Fibroblast of skin of right biceps (primary cell): ENCODE results near the gene NGB.
"Not testable (repeated sequence)": the region's sequence is repeated elsewhere in the genome, so short reads cannot be mapped to it uniquely, and the experiment has no call there.

Experiments
- DNase-seq: peaks from one replicate; pipeline ENCODE4 v3.0.0-alpha.2; 2013

The NGB gene

DNA sequence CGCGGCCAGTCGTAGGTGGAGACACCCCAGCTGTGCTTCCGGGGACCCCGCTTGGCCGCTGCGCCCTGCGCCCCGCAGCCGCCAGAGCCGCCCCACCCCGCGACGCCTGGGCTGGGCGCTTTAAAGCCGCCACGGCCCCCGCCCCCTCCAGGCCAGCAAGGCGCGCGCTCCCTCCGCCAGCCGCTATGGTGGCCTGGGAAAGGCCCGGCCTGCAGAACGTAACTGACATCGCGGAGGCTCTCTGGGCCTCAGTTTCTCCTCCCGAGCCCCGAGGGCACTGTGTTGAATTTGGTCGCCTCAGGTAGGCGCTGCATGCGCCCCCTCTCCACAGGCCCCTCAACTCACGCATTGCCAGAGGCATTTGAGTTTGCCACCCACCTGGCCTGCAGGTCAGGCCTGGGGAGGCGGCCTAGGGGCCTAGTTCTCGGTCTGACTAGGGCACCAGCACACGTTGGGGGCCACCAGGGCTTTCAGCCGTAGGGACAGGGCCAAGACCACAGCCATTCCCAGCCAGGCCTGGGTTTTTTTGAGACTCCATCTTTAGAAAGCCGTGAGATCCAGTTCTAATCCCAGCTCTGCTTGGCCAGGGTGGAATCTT is at the start of gene NGB:
Gene NGB, minus strand, starts transcription at position 94 of the 598 bp plus-strand sequence. CDS start 269 bp downstream, outside the sequence.
- DNase-seq = no peak

- peak; percentile 88 for DNase-seq
Observed at GRCh38 chr14:77320238-77320935, 49.4 kb upstream of the NGB start, which contains the start of gene POMT2. Gene POMT2, minus strand, starts transcription at chr14:77320883. Its CDS starts 202 bp downstream, at chr14:77320681.

DNA sequence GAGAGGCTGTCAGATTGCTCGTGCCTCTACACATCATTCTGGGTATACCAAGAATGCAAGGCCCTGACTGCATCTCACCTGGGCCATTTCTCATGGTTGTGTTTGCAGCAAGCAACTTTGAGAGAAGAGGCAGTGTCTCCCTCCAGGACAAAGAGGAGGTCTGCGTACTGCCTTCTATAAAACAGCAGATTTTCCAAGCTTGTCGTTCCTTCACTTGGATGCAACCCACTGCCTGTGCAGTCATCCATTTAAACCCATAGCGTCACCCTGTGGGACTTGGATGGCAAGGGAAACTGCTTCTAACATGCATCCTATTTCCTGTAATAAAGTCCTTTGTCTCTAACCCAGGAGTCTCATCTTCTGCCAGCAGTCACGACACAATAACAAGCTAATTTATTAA is 48.4 kb upstream of the NGB start:
- DNase-seq = no peak

DNA sequence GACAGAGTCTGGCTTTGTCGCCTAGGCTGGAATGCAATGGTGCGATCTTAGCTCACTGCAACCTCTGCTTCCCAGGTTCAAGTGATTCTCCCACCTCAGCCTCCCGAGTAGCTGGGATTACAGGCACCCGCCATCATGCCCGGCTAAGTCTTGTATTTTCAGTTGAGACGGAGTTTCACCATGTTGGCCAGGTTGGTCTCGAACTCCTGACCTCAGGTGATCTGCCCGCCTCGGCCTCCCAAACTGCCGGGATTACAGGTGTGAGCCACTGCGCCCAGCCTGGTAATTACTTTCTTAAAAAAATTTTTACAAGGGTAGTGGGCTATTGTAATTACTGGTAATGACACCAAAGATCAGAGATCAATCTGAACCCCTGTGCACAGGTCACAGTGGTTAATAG is 47.8 kb upstream of the NGB start:
- not testable (repeated sequence) for DNase-seq

- DNase-seq = no peak
Observed at GRCh38 chr14:77318006-77318553, 47.1 kb upstream of the NGB start.

- DNase-seq = no peak
Observed at GRCh38 chr14:77316872-77317301, 45.9 kb upstream of the NGB start.

DNA sequence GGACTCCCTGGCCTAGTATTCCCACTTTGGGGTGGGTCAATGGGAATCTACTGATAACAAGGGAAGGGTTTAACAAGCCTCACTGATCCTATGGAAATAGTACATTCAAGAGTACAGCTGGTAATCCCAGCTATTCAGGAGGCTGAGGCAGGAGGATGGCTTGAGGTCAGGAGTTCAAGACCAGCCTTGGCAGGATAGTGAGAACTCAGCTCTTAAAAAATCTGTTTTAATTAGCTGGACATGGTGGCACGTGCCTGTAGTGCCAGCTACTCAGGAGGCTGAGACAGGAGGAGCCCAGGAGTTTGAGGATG is 45.1 kb upstream of the NGB start:
- DNase-seq = no peak

GRCh38 chr14:77314539-77315457 is 43.8 kb upstream of the NGB start:
- DNase-seq = no peak

DNA sequence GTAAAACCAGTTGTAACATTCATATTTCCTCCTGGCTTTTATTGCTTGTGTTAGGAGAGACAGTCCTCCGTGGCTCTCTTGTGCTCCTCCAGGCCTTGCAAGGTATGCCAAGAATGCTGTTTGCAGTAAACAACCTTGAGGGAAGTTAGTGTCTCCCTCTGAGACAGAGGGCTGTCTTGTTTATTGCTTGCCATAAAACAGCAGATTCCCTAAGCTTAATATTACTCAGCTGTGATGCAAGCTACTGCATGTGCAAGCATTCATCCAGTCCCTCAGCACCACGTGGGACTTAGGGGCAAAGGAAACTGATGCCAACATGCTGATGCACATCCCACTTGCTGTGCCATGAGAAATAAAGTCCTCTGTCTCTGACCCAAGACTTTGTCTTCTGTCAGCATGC is 43.0 kb upstream of the NGB start:
- DNase-seq = peak; percentile 50

DNA sequence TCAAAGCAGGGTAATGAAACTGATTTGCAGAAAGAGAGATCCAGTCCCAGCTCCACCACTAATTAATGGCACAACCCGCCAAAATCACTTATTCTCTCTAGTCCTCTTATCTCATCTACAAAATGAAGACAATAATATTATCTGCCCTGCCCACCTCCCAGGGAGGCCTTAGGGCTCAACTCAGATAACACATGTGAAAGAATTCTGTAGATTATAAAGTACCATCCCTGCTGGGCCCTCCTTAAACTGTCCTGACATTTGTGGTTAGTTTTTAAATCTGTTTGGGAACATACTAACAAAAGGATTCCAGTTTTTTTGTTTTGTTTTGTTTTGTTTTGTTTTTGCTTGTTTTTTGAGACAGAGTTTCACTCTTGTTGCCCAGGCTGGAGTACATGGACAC is 42.4 kb upstream of the NGB start:
- no peak for DNase-seq

DNA sequence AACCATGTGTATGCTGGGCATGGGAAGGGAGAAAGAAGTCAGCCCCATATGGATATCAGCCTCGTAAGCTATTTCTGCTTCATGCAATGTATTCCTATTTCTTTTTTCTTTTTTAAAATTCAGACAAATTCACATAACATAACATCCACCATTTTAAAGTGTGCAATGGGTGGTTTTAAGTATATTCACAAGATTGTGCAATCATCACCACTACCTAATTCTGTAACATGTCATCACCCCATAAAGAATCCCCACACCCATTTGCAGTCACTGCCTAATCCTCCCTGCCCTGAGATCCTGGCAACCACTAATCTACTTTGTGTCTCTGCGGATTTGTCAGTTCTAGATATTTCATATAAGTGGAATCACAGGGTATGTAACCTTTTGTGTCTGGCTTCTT is 40.2 kb upstream of the NGB start:
- DNase-seq = peak; percentile 45

DNA sequence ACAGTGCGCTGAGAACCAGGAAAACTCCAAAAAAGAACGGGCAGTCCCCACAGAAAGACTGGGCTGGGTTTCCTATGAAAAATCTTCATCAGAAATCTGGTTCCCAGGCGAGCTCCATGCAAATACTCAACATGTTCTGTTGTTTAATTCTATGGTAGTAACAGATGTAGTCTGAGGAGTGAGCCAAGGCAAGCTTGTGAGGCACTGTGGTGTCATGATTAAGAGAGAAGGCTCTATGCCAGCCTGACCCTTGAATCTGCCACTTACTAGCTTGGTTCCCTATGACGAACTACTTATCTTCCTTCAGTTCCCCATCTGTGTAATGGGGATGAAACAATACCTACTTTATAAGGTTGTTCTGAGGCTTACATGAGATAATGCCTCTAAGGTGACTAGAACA is 39.0 kb upstream of the NGB start:
- no peak for DNase-seq

GRCh38 chr14:77309131-77309530 is 38.1 kb upstream of the NGB start:
- no peak for DNase-seq

DNA sequence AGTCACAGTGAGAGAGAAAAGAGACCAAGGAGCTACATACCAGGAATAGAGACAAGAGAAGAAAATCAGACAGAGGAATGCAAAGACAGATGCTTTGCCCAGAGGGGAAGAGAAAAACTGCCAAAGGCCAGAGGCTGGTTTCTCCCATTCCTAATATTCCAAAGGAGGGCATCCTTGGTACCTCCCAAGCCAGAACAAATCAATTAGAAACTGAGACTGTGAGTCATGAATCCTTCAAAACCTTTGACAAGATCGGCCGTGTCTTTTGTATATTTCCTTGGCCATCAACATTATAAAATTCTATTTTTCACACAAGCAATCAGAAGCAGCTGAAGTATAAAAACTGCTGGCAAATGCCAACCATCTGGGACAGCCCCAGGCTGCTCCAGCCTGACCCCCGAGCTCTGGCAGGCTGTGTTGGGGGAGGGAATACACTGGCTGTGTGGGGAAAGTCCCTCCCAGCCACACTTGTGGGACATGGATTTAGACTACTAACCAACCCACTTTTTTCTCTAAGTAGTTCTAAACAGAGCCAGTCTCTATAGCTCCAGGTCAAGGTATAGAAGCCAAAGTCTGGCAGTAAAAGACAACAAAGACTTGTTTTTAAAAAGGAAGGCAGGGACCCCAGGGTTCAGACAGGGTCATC is 36.0 kb upstream of the NGB start:
- DNase-seq = peak; percentile 8

GRCh38 chr14:77306416-77306815 is 35.4 kb upstream of the NGB start:
- DNase-seq = no peak

DNA sequence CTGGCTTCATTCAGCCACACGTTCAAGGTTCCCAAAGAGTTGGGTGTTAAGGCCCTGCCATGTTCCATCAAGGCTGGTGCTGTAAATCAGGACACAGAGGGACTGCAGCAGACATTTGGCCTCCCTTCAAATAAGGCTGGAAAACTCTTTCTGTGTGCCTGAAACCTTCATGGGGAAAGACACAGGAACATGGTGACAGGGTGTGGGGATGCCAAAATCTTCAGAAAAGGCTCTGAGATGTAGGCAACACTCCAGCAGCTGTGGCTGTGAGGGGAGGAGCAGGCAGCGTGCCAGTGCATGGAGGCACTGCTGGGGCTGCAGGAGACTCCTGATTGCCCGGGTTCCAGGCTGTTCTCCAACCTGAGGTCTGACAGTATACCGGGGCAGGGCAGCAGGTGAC is 34.7 kb upstream of the NGB start:
- no peak for DNase-seq

DNA sequence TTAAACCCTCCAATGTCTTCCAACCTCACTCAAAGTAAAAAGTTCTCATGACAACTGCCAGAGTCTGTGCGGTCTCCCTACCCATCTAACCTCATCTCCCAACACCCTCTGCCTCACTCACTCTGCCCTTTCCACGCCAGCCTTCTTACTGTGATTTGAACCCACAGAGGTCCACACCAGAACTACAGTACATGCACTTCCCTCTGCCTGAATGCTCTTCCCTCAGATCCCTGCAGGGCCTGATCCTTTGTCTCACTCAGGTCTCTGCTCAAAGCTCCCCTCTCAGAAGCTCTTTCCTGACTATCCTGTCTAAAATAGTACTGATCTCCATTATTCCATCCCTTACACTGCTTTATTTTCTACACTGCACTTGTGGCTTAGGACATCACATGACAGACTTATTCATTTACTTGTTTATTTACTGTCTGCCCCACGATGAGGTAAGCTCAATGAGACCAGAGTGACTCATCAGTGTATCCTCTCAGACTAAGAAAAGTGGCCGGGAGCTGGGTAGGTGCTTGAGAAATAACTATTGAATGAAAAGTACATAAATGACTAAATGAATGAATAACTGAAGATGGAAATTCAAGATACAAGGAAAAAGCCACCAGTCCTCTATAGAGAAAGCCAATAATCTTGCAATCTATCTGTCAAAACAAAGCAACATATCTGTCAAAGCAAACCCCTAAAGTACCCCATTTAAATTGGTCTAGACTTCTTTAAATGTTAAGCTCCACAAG is 32.6 kb upstream of the NGB start:
- peak; percentile 91 for DNase-seq

DNA sequence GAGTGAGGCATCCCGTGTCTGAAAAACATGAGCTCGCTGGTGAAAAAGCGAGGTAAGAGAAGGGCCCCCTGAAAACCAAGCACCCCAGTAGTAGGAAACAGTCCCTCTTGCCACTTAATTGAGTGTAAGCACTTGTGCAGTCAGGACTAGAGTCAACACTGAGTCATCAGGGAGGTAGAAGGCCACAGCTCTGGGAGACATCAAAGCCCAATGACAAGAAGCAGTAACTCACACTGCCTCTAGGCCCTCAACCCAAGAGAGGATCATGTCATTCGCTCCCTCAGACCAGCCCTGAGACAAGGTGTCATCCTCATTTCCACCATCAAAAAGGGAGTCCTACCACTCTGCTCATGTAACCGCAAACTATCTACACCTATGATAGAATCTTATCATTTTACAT is 31.9 kb upstream of the NGB start:
- peak; percentile 59 for DNase-seq

- peak; percentile 69 for DNase-seq
Observed at GRCh38 chr14:77301103-77301502, 30.1 kb upstream of the NGB start.

GRCh38 chr14:77299771-77300170 is 28.8 kb upstream of the NGB start:
- DNase-seq = no peak

- no peak for DNase-seq
Observed at GRCh38 chr14:77296906-77297305, 25.9 kb upstream of the NGB start.

DNA sequence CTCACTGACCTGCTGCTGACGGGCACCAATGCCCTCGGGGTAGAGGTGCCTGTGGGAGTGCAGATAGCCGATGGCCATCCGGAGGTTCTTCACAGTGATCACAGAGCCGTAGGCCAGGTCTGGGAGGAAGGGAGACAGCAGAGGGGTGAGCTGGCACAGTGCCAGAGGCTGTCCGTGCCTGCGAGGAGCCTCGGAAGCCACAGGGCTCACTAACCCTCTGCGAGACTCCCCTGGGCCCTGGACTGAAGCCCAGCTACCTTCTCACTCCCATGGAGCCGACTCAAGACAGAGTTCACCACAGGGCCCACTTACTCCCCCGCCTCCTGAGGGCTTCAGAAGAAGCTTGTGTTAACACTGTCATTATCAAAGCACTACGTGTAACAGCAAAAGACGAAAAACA is 25.1 kb upstream of the NGB start:
- no peak for DNase-seq
